ENCODE measurements around the gene UBE2J2. TPM values are rescaled to one million over a fixed set of nuclear protein-coding genes. Genes with fewer than 3 reads are reported as not detected.

The UBE2J2 gene
- total RNA-seq, 1 donor: 32.6 TPM

- no peak for DNase-seq (ENCODE audit: insufficient read length, low spot score, missing footprints)
- no peak overlapping the region for H3K4me2 ChIP-seq (ENCODE audit: insufficient read depth, low read length)
- no peak overlapping the region for H3K4me3 ChIP-seq (ENCODE audit: insufficient read depth, low read length)
- peaks cover 42% of the 10 kb centered on the region for H3K36me3 ChIP-seq (ENCODE audit: insufficient read depth, low read length)
- no peak for TF ChIP-seq CTCF (IDR thresholded peaks at IDR 0.05; ENCODE audit: extremely low read depth, low read depth, low read length)
- H3K79me2 ChIP-seq (ENCODE audit: insufficient read depth, low read length): peaks cover 50% of the 10 kb centered on the region
- peaks cover 13% of the 10 kb centered on the region for H3K4me1 ChIP-seq (ENCODE audit: insufficient read depth, low read length)
- no peak overlapping the region for H3K27ac ChIP-seq (ENCODE audit: low read depth, low read length)
- no peaks in the 10 kb centered on the region for H3K9me3 ChIP-seq (ENCODE audit: low read depth, low read length)
- no peaks in the 10 kb centered on the region for H3K27me3 ChIP-seq (ENCODE audit: insufficient read depth, low read length)
- H4K20me1 ChIP-seq (ENCODE audit: insufficient read depth, low read length): peaks cover 32% of the 10 kb centered on the region
- no peak overlapping the region for H2AFZ ChIP-seq (ENCODE audit: low read length)
These were observed 37.8 kb upstream of the UBE2J2 start for GRCh38 chr1:1311107-1312104.

- H3K27ac ChIP-seq (ENCODE audit: low read depth, low read length): no peak overlapping the region
- H2AFZ ChIP-seq (ENCODE audit: low read length): no peak overlapping the region
- H3K4me2 ChIP-seq (ENCODE audit: insufficient read depth, low read length): no peak overlapping the region
- peaks cover 37% of the 10 kb centered on the region for H4K20me1 ChIP-seq (ENCODE audit: insufficient read depth, low read length)
- DNase-seq (ENCODE audit: insufficient read length, low spot score, missing footprints): no peak
- peaks cover 21% of the 10 kb centered on the region for H3K4me1 ChIP-seq (ENCODE audit: insufficient read depth, low read length)
- no peaks in the 10 kb centered on the region for H3K27me3 ChIP-seq (ENCODE audit: insufficient read depth, low read length)
- no peak for TF ChIP-seq CTCF (IDR thresholded peaks at IDR 0.05; ENCODE audit: extremely low read depth, low read depth, low read length)
- peaks cover 52% of the 10 kb centered on the region for H3K79me2 ChIP-seq (ENCODE audit: insufficient read depth, low read length)
- no peaks in the 10 kb centered on the region for H3K9me3 ChIP-seq (ENCODE audit: low read depth, low read length)
- peaks cover 42% of the 10 kb centered on the region for H3K36me3 ChIP-seq (ENCODE audit: insufficient read depth, low read length)
- H3K4me3 ChIP-seq (ENCODE audit: insufficient read depth, low read length): no peak overlapping the region
These were observed 36.9 kb upstream of the UBE2J2 start for GRCh38 chr1:1310476-1311053.

GRCh38 chr1:1310109-1310385 is 36.4 kb upstream of the UBE2J2 start:
- no peak for DNase-seq (ENCODE audit: insufficient read length, low spot score, missing footprints)
- H3K4me1 ChIP-seq (ENCODE audit: insufficient read depth, low read length): peaks cover 26% of the 10 kb centered on the region
- H3K79me2 ChIP-seq (ENCODE audit: insufficient read depth, low read length): peaks cover 53% of the 10 kb centered on the region
- H3K4me3 ChIP-seq (ENCODE audit: insufficient read depth, low read length): peak overlapping the region; percentile 86
- H2AFZ ChIP-seq (ENCODE audit: low read length): no peak overlapping the region
- H3K36me3 ChIP-seq (ENCODE audit: insufficient read depth, low read length): peaks cover 42% of the 10 kb centered on the region
- H3K9me3 ChIP-seq (ENCODE audit: low read depth, low read length): no peaks in the 10 kb centered on the region
- TF ChIP-seq CTCF (IDR thresholded peaks at IDR 0.05; ENCODE audit: extremely low read depth, low read depth, low read length): no peak
- H3K4me2 ChIP-seq (ENCODE audit: insufficient read depth, low read length): no peak overlapping the region
- peaks cover 43% of the 10 kb centered on the region for H4K20me1 ChIP-seq (ENCODE audit: insufficient read depth, low read length)
- H3K27ac ChIP-seq (ENCODE audit: low read depth, low read length): no peak overlapping the region
- H3K27me3 ChIP-seq (ENCODE audit: insufficient read depth, low read length): no peaks in the 10 kb centered on the region
